HG02870 (cell line): ENCODE measurements around the gene C19orf85.
A peak's percentile ranks its signal among the peaks of the same experiment; 100 is the strongest.
"Not testable (repeated sequence)": the region's sequence is repeated elsewhere in the genome, so short reads cannot be mapped to it uniquely, and the experiment has no call there.

Experiments
- ATAC-seq: cut with Tn5 transposase; IDR thresholded peaks from one replicate; pipeline ENCODE4 v1.9.1; 2021; ENCODE audit warnings: mild to moderate bottlenecking, moderate library complexity; ENCODE audit not compliant: unreplicated experiment

Gene C19orf85

DNA sequence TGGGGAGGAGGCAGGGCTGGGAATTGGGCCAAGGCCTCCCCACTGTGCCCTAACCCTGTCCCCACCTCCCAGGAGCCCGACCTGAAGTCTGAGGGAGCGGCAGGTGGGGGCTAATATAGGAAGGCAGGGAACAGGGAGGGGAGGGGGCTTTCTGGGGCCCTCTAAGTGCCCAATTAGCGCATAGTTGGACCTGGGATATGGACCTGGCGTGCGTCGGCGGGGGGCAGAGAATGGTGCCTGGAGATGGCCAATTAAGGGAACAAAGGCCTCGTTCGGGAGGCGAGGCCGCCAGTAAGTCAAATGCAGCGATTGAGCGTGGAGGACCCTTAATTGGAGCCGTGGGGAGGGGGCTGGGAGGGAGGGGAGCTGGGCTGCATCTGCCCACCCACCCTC, at the start of gene C19orf85:
TSS of gene C19orf85 (minus strand) at position 90 of the 393 bp plus-strand sequence. CDS start 197 bp downstream, outside the sequence.
- ATAC-seq = no peak

GRCh38 chr19:55508120-55508519, 43.6 kb upstream of the C19orf85 start:
- ATAC-seq = no peak

DNA sequence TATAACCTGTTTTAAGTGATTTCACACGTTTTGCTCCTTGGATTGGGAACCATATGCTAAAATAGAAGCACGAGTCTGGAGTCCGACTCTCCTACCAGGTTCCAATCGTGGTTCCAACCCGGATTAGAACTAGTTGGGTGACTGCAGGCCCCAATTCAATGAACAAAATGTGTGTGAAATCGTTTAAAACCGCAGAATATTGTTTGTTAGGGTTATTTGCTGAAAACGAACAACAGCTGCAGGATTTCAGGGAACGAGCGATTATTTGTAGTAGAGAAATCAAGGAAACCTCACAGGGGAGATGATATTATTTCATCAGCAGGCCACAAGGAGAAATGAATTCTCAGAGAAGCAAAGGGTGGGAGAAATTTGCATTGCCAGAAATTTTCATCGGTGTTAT, 40.4 kb upstream of the C19orf85 start:
- no peak for ATAC-seq

GRCh38 chr19:55504252-55504603, 39.7 kb upstream of the C19orf85 start:
- ATAC-seq = no peak

GRCh38 chr19:55503502-55504251, 39.1 kb upstream of the C19orf85 start:
- peak; percentile 94 for ATAC-seq

GRCh38 chr19:55503157-55503501, 38.6 kb upstream of the C19orf85 start:
- ATAC-seq = no peak

DNA sequence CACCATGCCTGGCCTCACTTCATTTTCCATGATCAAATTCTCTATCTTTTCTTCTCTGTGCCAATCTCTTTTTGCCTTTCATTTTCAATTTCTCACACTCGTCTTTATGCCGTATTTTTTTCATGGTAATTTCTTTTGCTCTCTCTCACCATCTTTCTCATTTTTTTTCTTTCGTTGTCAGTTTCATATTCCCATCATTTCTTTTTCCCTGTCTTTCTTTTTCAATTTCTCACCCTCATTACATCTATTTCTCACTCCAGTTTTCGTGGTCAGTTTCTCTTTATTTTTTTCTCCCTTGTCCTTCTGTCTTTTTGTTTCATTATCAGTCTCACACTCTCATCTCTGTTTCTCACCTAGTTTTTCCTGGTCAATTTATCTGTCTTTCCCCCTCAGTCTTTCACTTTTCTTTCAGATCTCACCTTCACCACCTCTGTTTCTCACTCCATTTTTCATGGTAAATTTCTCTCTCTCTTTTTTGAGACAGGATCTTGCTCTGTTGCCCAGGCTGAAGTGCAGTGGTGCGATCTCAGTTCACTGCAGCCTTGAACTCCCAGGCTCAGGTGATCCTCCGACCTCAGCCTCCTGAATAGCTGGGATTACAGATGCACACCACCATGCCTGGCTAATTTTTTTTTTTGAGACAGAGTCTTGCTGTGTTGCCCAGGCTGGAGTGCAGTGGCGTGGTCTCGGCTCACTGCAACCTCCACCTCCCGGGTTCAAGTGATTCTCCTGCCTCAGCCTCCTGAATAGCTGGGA, 37.8 kb upstream of the C19orf85 start:
- no peak for ATAC-seq

GRCh38 chr19:55500368-55500952, 35.9 kb upstream of the C19orf85 start:
- no peak for ATAC-seq

DNA sequence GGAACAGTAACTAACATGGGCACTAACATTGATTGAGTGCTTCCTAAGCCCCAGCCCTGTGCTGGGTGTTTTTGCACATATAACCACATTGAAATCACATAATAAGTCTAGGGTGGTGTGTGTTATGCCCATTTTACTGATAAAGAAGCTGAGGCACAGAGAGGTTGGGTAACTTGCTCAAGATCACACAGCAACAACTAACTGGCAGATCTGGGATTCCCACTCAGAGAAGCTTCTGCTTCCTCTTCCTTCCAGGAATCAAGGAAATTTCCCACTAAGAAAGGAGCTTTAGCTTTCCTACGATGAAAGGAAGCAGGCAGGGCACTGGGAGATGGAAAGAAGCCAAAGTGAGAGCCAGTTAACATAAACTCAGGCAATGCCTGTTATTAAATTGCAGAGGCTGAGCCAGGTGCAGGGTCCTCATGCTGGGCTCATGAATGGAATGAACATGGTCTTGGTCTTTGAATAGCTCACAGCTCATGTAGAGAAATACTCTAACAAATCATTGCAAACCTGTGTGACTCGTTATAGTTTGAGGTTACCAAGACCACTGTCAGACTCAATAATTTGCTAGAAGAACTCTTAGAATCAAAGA, 33.8 kb upstream of the C19orf85 start:
- ATAC-seq = no peak

DNA sequence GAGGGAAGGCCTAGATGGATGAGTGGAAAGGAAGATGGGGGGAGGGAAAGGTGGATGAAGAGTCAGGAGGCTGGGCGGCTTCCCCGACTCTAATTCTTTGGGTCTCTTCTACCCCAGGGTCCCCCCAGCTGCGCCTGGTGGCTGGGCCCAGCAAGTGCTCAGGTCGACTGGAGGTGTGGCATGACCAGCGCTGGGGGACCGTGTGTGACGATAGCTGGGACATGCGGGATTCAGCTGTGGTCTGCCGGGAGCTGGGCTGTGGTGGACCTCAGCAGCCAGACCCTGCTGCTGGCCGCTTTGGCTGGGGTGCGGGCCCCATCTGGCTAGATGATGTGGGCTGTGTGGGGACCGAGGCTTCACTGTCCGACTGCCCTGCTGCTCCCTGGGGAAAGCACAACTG, 33.2 kb upstream of the C19orf85 start:
- ATAC-seq = no peak

DNA sequence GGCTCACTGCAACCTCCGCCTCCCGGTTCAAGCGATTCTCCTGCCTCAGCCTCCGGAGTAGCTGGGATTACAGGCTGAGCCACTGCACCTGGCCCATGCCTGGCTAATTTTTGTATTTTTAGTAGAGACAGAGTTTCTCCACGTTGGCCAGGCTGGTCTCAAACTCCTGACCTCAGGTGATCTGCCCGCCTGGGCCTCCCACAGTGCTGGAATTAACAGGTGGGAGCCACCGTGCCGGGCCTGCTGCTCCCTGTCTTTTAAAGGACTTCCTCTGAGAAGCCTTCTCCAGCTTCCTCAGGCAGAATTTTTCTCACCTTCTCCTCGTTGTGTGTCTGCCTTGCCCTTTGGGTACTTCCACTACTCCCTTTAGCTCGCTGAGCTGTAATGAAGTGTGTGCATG, 32.3 kb upstream of the C19orf85 start:
- ATAC-seq = not testable (repeated sequence)

GRCh38 chr19:55495646-55496349, 31.2 kb upstream of the C19orf85 start:
- ATAC-seq = no peak

DNA sequence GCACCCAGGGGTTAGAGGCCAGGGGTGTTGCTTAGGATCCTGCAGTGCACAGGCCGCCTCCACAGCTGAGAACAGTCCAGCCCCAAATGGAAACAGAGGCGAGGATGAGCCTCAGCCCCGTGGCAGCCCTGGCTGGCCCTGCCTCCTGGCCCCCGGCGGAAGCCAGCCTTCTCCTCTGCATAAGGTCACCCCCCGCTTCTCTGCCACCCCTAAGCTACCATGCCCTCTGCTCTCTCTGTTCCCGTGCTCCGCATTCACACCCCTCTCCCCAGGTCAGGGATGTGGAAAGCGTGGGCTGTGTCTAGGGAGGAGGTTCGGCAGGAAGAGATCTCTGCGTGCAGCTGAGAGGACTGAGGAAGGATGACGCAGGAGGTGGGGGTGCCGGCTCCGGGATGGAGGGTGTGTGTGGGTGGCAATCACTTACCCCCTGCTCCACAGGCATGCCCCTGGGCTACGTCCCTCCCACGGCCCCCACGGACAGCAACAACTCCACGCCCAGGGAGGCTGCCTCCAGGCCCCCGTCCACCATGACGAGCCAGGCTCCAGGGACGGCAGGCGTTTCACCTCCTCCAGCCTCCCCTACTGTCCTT, 29.7 kb upstream of the C19orf85 start:
- ATAC-seq = no peak

DNA sequence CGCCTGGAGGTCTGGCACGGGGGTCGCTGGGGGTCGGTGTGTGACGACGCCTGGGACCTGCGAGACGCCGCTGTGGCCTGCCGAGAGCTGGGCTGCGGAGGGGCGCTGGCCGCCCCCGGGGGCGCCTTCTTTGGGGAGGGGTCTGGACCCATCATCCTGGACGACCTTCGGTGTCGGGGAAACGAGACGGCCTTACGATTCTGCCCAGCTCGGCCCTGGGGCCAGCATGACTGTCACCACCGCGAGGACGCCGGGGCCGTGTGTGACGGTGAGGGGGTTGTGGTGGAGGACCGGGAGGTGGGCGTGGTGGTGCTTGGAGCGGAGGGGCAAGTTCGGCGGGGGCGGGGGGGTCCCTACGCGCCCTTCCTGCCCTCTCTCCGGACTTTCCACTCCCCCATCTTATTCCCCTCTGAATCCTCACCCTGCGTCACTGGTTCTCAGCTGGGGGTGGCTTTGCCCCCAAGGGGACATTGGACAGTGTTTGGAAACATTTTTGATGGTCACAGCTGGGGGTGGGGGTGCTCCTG, 29.2 kb upstream of the C19orf85 start:
- no peak for ATAC-seq

- no peak for ATAC-seq
Observed at GRCh38 chr19:55493052-55493644, 28.6 kb upstream of the C19orf85 start.

- no peak for ATAC-seq
Observed at GRCh38 chr19:55492362-55492944, 27.9 kb upstream of the C19orf85 start.

DNA sequence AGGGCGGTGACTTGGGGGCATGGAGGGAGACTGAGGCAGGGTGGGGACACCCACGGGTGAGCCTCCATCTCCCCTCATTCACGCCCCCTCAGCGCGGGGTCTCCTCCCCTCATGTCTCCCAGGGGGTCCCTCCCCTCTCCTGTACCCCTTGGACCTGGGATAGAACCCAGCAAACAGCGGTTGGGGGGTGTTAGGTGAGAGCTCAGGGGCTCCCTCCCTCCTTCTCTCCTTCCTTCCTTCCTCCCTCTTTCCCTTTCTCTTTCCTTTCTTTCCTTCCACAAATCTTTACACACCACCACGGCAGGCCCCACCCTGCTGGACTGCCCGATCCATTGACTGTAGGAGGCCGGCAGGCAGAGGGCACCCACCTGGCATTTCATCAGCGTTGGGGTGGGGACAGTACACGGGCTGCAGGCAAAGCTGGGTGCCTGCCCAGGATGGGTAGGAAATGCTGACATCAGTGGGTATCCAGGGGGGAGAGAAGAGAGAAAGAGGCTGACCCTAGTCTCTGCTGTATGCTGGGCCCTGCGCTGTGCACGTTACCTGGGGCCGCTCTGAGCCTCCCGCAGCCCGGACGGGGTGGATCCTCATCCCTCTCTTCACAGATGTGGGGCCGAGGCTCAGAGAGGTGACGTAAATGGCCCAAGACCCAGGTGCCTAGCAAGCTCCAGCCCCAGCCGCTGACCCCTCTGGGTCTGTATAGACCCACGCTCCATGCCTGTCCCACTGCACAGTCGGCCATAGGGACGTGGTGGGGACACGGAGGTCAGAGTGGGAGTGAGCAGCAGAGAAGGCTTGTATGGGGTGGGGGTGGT, 27.2 kb upstream of the C19orf85 start:
- ATAC-seq = no peak

- ATAC-seq = no peak
Observed at GRCh38 chr19:55490478-55491432, 26.2 kb upstream of the C19orf85 start.
